GM19328 (cell line): ENCODE results near the gene WNT9B.

Experiments
- ATAC-seq: cut with Tn5 transposase; IDR thresholded peaks from one replicate; pipeline ENCODE4 v1.9.1; 2021; ENCODE audit warnings: mild to moderate bottlenecking, moderate library complexity; ENCODE audit not compliant: unreplicated experiment

WNT9B gene

GRCh38 chr17:46851029-46851741 lies at the start of gene WNT9B:
Gene WNT9B, plus strand, starts transcription at chr17:46851583. Its CDS starts 56 bp downstream, at chr17:46851639.
- ATAC-seq = no peak

- ATAC-seq = no peak
Measured at GRCh38 chr17:46802800-46803199, 48.6 kb upstream of the WNT9B start.

GRCh38 chr17:46803544-46803943 lies 47.8 kb upstream of the WNT9B start:
- no peak for ATAC-seq

GRCh38 chr17:46805771-46806170 lies 45.6 kb upstream of the WNT9B start:
- ATAC-seq = no peak

GRCh38 chr17:46809110-46809571 lies 42.2 kb upstream of the WNT9B start:
- ATAC-seq = no peak

GRCh38 chr17:46810837-46811236 lies 40.5 kb upstream of the WNT9B start:
- no peak for ATAC-seq

- no peak for ATAC-seq
Measured at GRCh38 chr17:46811978-46812583, 39.3 kb upstream of the WNT9B start.

GRCh38 chr17:46812624-46813318 lies 38.6 kb upstream of the WNT9B start:
- no peak for ATAC-seq

GRCh38 chr17:46813920-46814319 lies 37.5 kb upstream of the WNT9B start:
- ATAC-seq = no peak

- ATAC-seq = no peak
Measured at GRCh38 chr17:46814446-46814845, 36.9 kb upstream of the WNT9B start.

- no peak for ATAC-seq
Measured at GRCh38 chr17:46815474-46816353, 35.7 kb upstream of the WNT9B start.

GRCh38 chr17:46817151-46817900 lies 34.1 kb upstream of the WNT9B start:
- ATAC-seq = no peak

GRCh38 chr17:46817901-46818209 lies 33.5 kb upstream of the WNT9B start:
- ATAC-seq = no peak

- ATAC-seq = no peak
Measured at GRCh38 chr17:46818316-46818928, 33.0 kb upstream of the WNT9B start, which contains the start of gene WNT3. Gene WNT3, minus strand, starts transcription at chr17:46818692. Its CDS starts 95 bp downstream, at chr17:46818597.

- no peak for ATAC-seq
Measured at GRCh38 chr17:46818929-46819859, 32.2 kb upstream of the WNT9B start.

- ATAC-seq = no peak
Measured at GRCh38 chr17:46819906-46820351, 31.5 kb upstream of the WNT9B start.

- no peak for ATAC-seq
Measured at GRCh38 chr17:46820592-46821450, 30.6 kb upstream of the WNT9B start.
